Activated CD8-positive, alpha-beta T cell treated with anti-CD3 and anti-CD28 coated beads for 36 hours (primary cell): ENCODE results near the gene PRKAR1A. TPM values are rescaled to one million over a fixed set of nuclear protein-coding genes. Genes with fewer than 3 reads are reported as not detected.

Experiments
- ATAC-seq: fragments of 200-7000 bp; cut with Tn5 transposase; one replicate; pipeline ENCODE4 v1.10.0; 2021; ENCODE audit warnings: mild to moderate bottlenecking, moderate library complexity
- CTCF ChIA-PET: fragments of 350-600 bp; sonication (Branson Sonifier 250); formaldehyde crosslinking; loops from one replicate; lab custom pipeline; 2021; ENCODE audit warnings: antibody characterized with exemption; lab: Charles Lee
- POLR2A ChIA-PET: fragments of 350-600 bp; sonication (Branson Sonifier 250); formaldehyde crosslinking; loops from one replicate; lab custom pipeline; 2021; ENCODE audit warnings: antibody characterized with exemption; lab: Charles Lee
- DNase-seq: peaks from one replicate; pipeline ENCODE4 v3.0.0-alpha.2; 2020
- H3K27ac Mint-ChIP-seq: one replicate; pipeline ENCODE4 v1.8.0; 2021; ENCODE audit warnings: mild to moderate bottlenecking, mixed read lengths
- H3K27me3 Mint-ChIP-seq: one replicate; pipeline ENCODE4 v1.8.0; 2021; ENCODE audit warnings: mixed read lengths
- H3K36me3 Mint-ChIP-seq: one replicate; pipeline ENCODE4 v1.8.0; 2021; ENCODE audit warnings: low read depth, mixed read lengths
- H3K4me1 Mint-ChIP-seq: one replicate; pipeline ENCODE4 v1.8.0; 2021; ENCODE audit warnings: low read depth, mixed read lengths
- H3K4me3 Mint-ChIP-seq: one replicate; pipeline ENCODE4 v1.8.0; 2021; ENCODE audit warnings: mild to moderate bottlenecking, moderate library complexity, mixed read lengths
- H3K9me3 Mint-ChIP-seq: one replicate; pipeline ENCODE4 v1.8.0; 2021; ENCODE audit warnings: mixed read lengths
- intact Hi-C: fragments of 100-400 bp; cut with micrococcal nuclease; formaldehyde crosslinking; loops from one replicate; pipeline ENCODE4 v1.10.0; 2022
- total RNA-seq, 2 experiments: library from RNA; stranded (reverse); gene quantifications; one replicate each; pipeline ENCODE4 v1.2.3, GENCODE V29; 2021
- TF ChIP-seq, protein P1 (sequence below): fragments of 200-600 bp; IDR thresholded peaks from one replicate; pipeline ENCODE4 v1.8.0; 2022; ENCODE audit warnings: antibody characterized with exemption, mild to moderate bottlenecking

PRKAR1A gene
- total RNA-seq, 2 experiments from 2014 or later, result 157 to 168 TPM

DNA sequence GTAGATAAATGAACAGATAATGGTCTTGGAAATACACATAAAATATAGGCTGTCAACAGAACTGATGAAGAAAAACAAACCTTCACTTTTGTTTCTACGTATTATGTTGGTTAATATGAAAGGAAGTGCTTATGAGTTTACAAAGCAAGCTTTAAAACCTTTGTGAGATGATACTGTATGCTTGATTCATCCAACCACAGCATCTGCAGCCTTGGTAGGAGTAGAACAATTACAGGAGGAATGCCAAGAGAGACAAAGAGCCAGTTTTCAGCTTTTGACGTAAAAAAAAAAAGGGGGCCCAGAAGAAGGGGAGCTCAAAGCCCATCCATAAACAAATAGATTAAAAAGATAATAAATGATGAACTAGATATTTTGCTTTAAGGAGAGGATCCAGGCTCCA lies 75.6 kb downstream of the PRKAR1A start:
- intact Hi-C loops, result no loop called here
- H3K9me3 Mint-ChIP-seq, result peaks cover 2% of the 10 kb centered on the region
- no peak for DNase-seq
- no peak overlapping the region for H3K4me3 Mint-ChIP-seq
- POLR2A ChIA-PET, result no interaction called here
- TF ChIP-seq, protein P1, sequence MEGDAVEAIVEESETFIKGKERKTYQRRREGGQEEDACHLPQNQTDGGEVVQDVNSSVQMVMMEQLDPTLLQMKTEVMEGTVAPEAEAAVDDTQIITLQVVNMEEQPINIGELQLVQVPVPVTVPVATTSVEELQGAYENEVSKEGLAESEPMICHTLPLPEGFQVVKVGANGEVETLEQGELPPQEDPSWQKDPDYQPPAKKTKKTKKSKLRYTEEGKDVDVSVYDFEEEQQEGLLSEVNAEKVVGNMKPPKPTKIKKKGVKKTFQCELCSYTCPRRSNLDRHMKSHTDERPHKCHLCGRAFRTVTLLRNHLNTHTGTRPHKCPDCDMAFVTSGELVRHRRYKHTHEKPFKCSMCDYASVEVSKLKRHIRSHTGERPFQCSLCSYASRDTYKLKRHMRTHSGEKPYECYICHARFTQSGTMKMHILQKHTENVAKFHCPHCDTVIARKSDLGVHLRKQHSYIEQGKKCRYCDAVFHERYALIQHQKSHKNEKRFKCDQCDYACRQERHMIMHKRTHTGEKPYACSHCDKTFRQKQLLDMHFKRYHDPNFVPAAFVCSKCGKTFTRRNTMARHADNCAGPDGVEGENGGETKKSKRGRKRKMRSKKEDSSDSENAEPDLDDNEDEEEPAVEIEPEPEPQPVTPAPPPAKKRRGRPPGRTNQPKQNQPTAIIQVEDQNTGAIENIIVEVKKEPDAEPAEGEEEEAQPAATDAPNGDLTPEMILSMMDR, result no peak
- H3K27ac Mint-ChIP-seq, result no peak overlapping the region
- peaks cover 14% of the 10 kb centered on the region for H3K27me3 Mint-ChIP-seq
- ATAC-seq, result no peak
- H3K36me3 Mint-ChIP-seq, result no peaks in the 10 kb centered on the region
- CTCF ChIA-PET, result no interaction called here
- H3K4me1 Mint-ChIP-seq, result no peaks in the 10 kb centered on the region

DNA sequence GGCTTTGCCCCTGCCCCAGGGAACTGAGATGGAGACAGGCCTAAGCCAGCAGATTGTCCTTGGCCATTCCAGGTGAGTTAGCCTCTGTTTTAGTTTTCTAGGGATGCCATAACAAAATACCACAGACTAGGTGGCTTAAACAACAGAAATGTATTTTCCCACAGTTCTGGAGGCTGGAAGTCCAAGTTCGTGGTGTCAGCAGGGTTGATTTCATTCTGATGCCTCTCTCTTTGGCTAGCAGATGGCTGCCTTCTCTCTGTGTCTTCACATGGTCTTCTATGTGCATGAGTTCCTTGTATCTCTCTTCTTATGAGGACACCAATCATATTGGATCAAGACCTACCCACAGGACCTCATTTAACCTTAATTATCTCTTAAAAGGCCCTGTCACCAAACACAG lies 76.1 kb downstream of the PRKAR1A start:
- ChIA-PET POLR2A (no interaction called here), CTCF (no interaction called here)
- no peaks in the 10 kb centered on the region for H3K4me1 Mint-ChIP-seq
- no peak overlapping the region for H3K27ac Mint-ChIP-seq
- H3K27me3 Mint-ChIP-seq, result peaks cover 15% of the 10 kb centered on the region
- DNase-seq (no peak), ATAC-seq (no peak)
- H3K4me3 Mint-ChIP-seq, result no peak overlapping the region
- intact Hi-C loops, result no loop called here
- H3K36me3 Mint-ChIP-seq, result no peaks in the 10 kb centered on the region
- TF ChIP-seq, protein P1, result no peak
- H3K9me3 Mint-ChIP-seq, result peaks cover 2% of the 10 kb centered on the region

DNA sequence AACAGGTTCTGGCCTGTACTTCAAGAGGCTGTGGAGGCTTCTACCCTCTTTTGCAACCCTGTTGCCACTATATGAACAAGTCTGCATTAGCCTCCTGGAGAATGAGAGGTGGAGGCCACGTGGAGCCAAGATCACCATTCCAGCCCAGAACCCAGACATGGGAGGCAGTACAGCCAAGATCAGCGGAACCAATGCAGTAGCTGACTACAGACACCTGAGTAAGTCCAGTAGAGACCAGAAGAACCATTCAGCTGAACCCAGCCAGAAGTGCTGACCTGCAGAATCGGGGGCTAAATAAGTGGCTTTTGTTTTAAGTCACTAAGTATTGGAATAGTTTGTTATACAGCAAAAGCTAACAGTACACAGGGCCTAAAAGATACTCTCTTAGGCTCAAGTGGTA lies 76.9 kb downstream of the PRKAR1A start:
- CTCF ChIA-PET, result no interaction called here
- H3K27me3 Mint-ChIP-seq, result peaks cover 21% of the 10 kb centered on the region
- H3K9me3 Mint-ChIP-seq, result peaks cover 2% of the 10 kb centered on the region
- no peak overlapping the region for H3K4me3 Mint-ChIP-seq
- intact Hi-C loops, result no loop called here
- TF ChIP-seq, protein P1, result no peak
- POLR2A ChIA-PET, result no interaction called here
- ATAC-seq (no peak), DNase-seq (no peak)
- H3K4me1 Mint-ChIP-seq, result no peaks in the 10 kb centered on the region
- no peaks in the 10 kb centered on the region for H3K36me3 Mint-ChIP-seq
- H3K27ac Mint-ChIP-seq, result no peak overlapping the region

DNA sequence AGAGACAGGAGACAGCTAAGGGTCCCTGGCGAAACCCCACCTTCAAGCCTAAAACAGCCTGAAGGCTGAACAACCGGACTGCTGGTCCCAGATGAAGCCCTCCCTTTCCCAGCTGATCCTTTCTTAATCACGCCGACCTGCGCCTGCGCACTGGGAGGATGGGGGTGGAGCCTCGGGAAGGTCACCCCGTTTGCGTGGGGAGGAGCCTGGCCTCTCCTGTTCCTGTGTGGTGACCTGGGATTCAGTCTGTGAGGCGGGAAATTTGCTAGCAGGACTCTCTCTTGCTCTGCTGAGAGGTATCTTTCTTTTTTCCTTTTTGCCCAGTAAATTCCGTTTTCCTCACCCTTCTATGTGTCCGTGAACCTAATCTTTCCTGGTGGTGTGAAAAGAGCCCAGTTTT lies 79.4 kb downstream of the PRKAR1A start:
- Mint-ChIP-seq H3K36me3 (no peaks in the 10 kb centered on the region), H3K4me1 (peaks cover 14% of the 10 kb centered on the region), H3K9me3 (peaks cover 2% of the 10 kb centered on the region), H3K4me3 (no peak overlapping the region), H3K27ac (no peak overlapping the region), H3K27me3 (peaks cover 36% of the 10 kb centered on the region)
- intact Hi-C loops, result no loop called here
- TF ChIP-seq, protein P1, result no peak
- ATAC-seq, result no peak
- ChIA-PET POLR2A (interaction anchor here (1.1 kb wide), 1 partner anchor 650 kb away, joined by 3 read pairs; no protein-coding TSS in a partner anchor), CTCF (no interaction called here)
- DNase-seq, result peak; percentile 9

DNA sequence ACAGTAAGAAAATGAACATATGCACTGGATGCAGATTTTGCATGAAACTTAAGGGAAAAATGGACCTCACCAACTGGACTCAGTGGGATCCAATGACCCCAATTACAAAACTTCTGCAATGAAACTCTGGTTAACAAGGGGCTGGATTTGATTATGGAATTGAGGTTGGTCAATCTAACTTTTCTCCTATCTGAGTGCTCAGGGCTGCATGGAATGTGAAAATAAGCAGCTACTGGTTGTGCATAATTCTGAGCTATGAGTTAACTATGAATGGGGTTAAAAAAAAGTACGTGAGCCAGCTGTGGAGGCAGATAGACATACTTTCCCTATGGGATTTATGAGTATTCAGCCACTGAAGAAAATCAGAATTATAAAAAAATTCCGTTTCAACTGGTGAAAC lies 79.8 kb downstream of the PRKAR1A start:
- DNase-seq, result no peak
- H3K4me3 Mint-ChIP-seq, result no peak overlapping the region
- peaks cover 37% of the 10 kb centered on the region for H3K27me3 Mint-ChIP-seq
- H3K4me1 Mint-ChIP-seq, result peaks cover 14% of the 10 kb centered on the region
- intact Hi-C loops, result no loop called here
- no peak overlapping the region for H3K27ac Mint-ChIP-seq
- ATAC-seq, result no peak
- CTCF ChIA-PET, result no interaction called here
- POLR2A ChIA-PET, result interaction anchor here (1.1 kb wide), 1 partner anchor 649 kb away, joined by 3 read pairs; no protein-coding TSS in a partner anchor
- no peaks in the 10 kb centered on the region for H3K36me3 Mint-ChIP-seq
- TF ChIP-seq, protein P1, result no peak
- peaks cover 2% of the 10 kb centered on the region for H3K9me3 Mint-ChIP-seq
